K562 (cell line): ENCODE data around the gene SLC27A6. TPM values are rescaled to one million over a fixed set of nuclear protein-coding genes. Genes with fewer than 3 reads are reported as not detected.

Experiments used
- ZNF444 ChIP-seq: fragments of 250-450 bp; sonication (Bioruptor Pico); IDR thresholded peaks from 2 replicates; pipeline ENCODE4 v1.4.0; 2020; ENCODE audit warnings: mild to moderate bottlenecking, moderate library complexity
- ZNF445 ChIP-seq: fragments of 250-450 bp; sonication (Bioruptor Pico); IDR thresholded peaks from 2 replicates; pipeline ENCODE4 v1.4.0; 2020; ENCODE audit warnings: low read depth, mild to moderate bottlenecking, moderate library complexity
- polyA plus RNA-seq, 8 experiments: library from polyadenylated mRNA; depleted of rRNA in 4 of 8; stranded (reverse) in 5 of 8; unstranded in 3 of 8; fragments of >200 nt; fragmentation: Nextera tagmentation in 2 of 8; fragmentation: Illumina TruSeq in 1 of 8; extraction: Ambion mirVana in 2 of 8; extraction: Trizol in 1 of 8; gene quantifications; 2 replicates each; pipeline versions ENCODE4 v1.2.1 to v1.2.3, GENCODE V29; 2011 to 2014; ENCODE audit warnings: inconsistent platforms in 1 of 8, missing spikeins in 1 of 8
- total RNA-seq, 7 experiments: library from RNA; depleted of rRNA in 6 of 7; stranded (reverse); fragments of >200 nt in 6 of 7; fragmentation: Illumina TruSeq in 2 of 7; extraction: Trizol in 2 of 7; gene quantifications; 2 replicates each; pipeline versions ENCODE4 v1.2.1 to v1.2.3, GENCODE V29; 2011 to 2021; ENCODE audit warnings: low replicate concordance in 1 of 7
- TF ChIP-seq, protein P1 (sequence below), 2 experiments: IDR thresholded peaks in 1 of 2; conservative IDR thresholded peaks in 1 of 2; 2 replicates each; pipeline ENCODE4 v1.6.1; 2016; ENCODE audit warnings: low read depth in 2 of 2, mild to moderate bottlenecking in 1 of 2, missing compliant biosample characterization in 1 of 2, missing genetic modification characterization in 1 of 2, moderate library complexity in 1 of 2
- TF ChIP-seq, protein P2 (sequence below): fragments of 450-650 bp; IDR thresholded peaks from 2 replicates; pipeline ENCODE4 v1.7.1; 2018; ENCODE audit warnings: mild to moderate bottlenecking, low read depth; ENCODE audit not compliant: partially characterized antibody
- TF ChIP-seq, protein P3 (sequence below): sonication (generic); formaldehyde crosslinking; IDR thresholded peaks from 2 replicates; pipeline ENCODE4 v1.8.0; 2022; ENCODE audit warnings: missing genetic modification reagents, mild to moderate bottlenecking, borderline replicate concordance

The SLC27A6 gene
- total and polyA plus RNA-seq, 9 of the 15 experiments (the other 6 are each of a cell fraction or from before 2014, with no cell fraction given) = 0.56 to 1.9 (median 1.2) TPM

DNA sequence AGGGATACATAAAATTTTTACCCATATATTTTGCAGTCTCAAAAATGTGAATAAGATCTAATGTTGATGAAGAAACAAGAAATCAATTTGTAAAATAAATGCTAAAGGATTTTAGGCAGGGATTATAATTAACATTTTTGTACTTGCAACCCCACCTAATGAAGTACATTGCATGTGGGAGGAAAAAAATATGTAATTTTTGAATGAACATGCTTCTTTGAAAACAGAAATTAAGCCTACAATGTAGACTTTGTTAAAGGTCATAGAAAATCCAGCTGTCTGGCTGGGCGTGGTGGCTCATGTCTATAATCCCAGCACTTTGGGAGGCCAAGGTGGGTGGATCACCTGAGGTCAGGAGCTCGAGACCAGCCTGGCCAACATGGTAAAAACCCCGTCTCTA is 15.6 kb downstream of the SLC27A6 start (continued):
- TF ChIP-seq, protein P1, sequence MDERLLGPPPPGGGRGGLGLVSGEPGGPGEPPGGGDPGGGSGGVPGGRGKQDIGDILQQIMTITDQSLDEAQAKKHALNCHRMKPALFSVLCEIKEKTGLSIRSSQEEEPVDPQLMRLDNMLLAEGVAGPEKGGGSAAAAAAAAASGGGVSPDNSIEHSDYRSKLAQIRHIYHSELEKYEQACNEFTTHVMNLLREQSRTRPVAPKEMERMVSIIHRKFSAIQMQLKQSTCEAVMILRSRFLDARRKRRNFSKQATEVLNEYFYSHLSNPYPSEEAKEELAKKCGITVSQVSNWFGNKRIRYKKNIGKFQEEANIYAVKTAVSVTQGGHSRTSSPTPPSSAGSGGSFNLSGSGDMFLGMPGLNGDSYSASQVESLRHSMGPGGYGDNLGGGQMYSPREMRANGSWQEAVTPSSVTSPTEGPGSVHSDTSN (CRISPR knock-in tag; IDR thresholded peaks at IDR 0.05; ENCODE audit: low read depth) = no peak
- TF ChIP-seq, protein P1 (tag; conservative IDR thresholded peaks at IDR 0.05; ENCODE audit: low read depth) = no peak
- no peak for TF ChIP-seq ZNF444 (CRISPR knock-in tag)
- TF ChIP-seq, protein P2, sequence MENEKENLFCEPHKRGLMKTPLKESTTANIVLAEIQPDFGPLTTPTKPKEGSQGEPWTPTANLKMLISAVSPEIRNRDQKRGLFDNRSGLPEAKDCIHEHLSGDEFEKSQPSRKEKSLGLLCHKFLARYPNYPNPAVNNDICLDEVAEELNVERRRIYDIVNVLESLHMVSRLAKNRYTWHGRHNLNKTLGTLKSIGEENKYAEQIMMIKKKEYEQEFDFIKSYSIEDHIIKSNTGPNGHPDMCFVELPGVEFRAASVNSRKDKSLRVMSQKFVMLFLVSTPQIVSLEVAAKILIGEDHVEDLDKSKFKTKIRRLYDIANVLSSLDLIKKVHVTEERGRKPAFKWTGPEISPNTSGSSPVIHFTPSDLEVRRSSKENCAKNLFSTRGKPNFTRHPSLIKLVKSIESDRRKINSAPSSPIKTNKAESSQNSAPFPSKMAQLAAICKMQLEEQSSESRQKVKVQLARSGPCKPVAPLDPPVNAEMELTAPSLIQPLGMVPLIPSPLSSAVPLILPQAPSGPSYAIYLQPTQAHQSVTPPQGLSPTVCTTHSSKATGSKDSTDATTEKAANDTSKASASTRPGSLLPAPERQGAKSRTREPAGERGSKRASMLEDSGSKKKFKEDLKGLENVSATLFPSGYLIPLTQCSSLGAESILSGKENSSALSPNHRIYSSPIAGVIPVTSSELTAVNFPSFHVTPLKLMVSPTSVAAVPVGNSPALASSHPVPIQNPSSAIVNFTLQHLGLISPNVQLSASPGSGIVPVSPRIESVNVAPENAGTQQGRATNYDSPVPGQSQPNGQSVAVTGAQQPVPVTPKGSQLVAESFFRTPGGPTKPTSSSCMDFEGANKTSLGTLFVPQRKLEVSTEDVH = no peak
- TF ChIP-seq ZNF445 (CRISPR knock-in tag) = no peak
- TF ChIP-seq, protein P3, sequence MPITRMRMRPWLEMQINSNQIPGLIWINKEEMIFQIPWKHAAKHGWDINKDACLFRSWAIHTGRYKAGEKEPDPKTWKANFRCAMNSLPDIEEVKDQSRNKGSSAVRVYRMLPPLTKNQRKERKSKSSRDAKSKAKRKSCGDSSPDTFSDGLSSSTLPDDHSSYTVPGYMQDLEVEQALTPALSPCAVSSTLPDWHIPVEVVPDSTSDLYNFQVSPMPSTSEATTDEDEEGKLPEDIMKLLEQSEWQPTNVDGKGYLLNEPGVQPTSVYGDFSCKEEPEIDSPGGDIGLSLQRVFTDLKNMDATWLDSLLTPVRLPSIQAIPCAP (CRISPR knock-in tag) = no peak
